Eye (tissue), 1 donor: ENCODE measurements around the gene GGT1.
"Not testable (repeated sequence)": the region's sequence is repeated elsewhere in the genome, so short reads cannot be mapped to it uniquely, and the experiment has no call there.

ENCODE experiments used
- DNase-seq: peaks from one replicate; pipeline ENCODE4 v3.0.0-alpha.2; 2015

Gene GGT1

GRCh38 chr22:24599958-24600715 is 2.9 kb upstream of the GGT1 start:
- not testable (repeated sequence) for DNase-seq

GRCh38 chr22:24601217-24602104 is 1.5 kb upstream of the GGT1 start:
- DNase-seq: no peak

- DNase-seq: not testable (repeated sequence)
Measured at GRCh38 chr22:24602105-24602749, 766 bp upstream of the GGT1 start.

GRCh38 chr22:24603770-24604629 is 1.0 kb downstream of the GGT1 start:
- not testable (repeated sequence) for DNase-seq

GRCh38 chr22:24606340-24606739 is 3.3 kb downstream of the GGT1 start:
- not testable (repeated sequence) for DNase-seq

GRCh38 chr22:24607429-24607983 is 4.5 kb downstream of the GGT1 start:
- DNase-seq: not testable (repeated sequence)

GRCh38 chr22:24608327-24608726 is 5.3 kb downstream of the GGT1 start:
- not testable (repeated sequence) for DNase-seq

- DNase-seq: not testable (repeated sequence)
Measured at GRCh38 chr22:24609888-24610287, 6.9 kb downstream of the GGT1 start.

GRCh38 chr22:24614794-24615193 is 11.8 kb downstream of the GGT1 start:
- DNase-seq: not testable (repeated sequence)

GRCh38 chr22:24621244-24621643 is 18.3 kb downstream of the GGT1 start:
- DNase-seq: not testable (repeated sequence)

GRCh38 chr22:24622596-24622995 is 19.6 kb downstream of the GGT1 start:
- DNase-seq: not testable (repeated sequence)

GRCh38 chr22:24627911-24628310 is 24.9 kb downstream of the GGT1 start:
- not testable (repeated sequence) for DNase-seq

GRCh38 chr22:24629069-24629468 is 26.1 kb downstream of the GGT1 start:
- peak; percentile 23 for DNase-seq

- DNase-seq: peak; percentile 6
Measured at GRCh38 chr22:24630812-24631427, 27.9 kb downstream of the GGT1 start.

GRCh38 chr22:24631430-24632122 is 28.6 kb downstream of the GGT1 start:
- peak; percentile 24 for DNase-seq

GRCh38 chr22:24632642-24633041 is 29.6 kb downstream of the GGT1 start:
- DNase-seq: peak; percentile 30

- DNase-seq: not testable (repeated sequence)
Measured at GRCh38 chr22:24633231-24634023, 30.4 kb downstream of the GGT1 start.

GRCh38 chr22:24634776-24635389 is 31.9 kb downstream of the GGT1 start:
- not testable (repeated sequence) for DNase-seq

- not testable (repeated sequence) for DNase-seq
Measured at GRCh38 chr22:24636513-24636912, 33.5 kb downstream of the GGT1 start.
